GM12892 (cell line): Measurements from ENCODE around the gene DNPH1.

Experiments
- DNase-seq: peaks from one replicate; pipeline ENCODE4 v3.0.0; 2011; ENCODE audit not compliant: insufficient read length
- FAIRE-seq: peaks from 2 replicates; lab custom pipeline; 2011; peaks lifted over from hg19 to GRCh38; lab: Jason Lieb, UNC
- POLR2A ChIP-seq: IDR thresholded peaks from 2 replicates; pipeline ENCODE4 v1.6.1; 2011; ENCODE audit warnings: low read depth, low read length, control low read depth
- POLR2AphosphoS5 ChIP-seq: IDR thresholded peaks from 2 replicates; pipeline ENCODE4 v1.6.1; 2011; ENCODE audit warnings: low read depth, low read length, control low read depth
- TAF1 ChIP-seq: IDR thresholded peaks from 2 replicates; pipeline ENCODE4 v1.6.1; 2011; ENCODE audit warnings: low read depth, mild to moderate bottlenecking, control low read depth, low read length, borderline replicate concordance

The DNPH1 gene

GRCh38 chr6:43181942-43182860 lies 47.1 kb downstream of the DNPH1 start, which contains the start of gene CUL9:
TSS of gene CUL9 (plus strand) at chr6:43182196. CDS start at chr6:43184311, 2,115 bp downstream.
- FAIRE-seq (peak; percentile 98), DNase-seq (peak; percentile 94)
- TF ChIP-seq TAF1 (peak; percentile 38; the same call in 1 of the 2 replicates), POLR2A (peak; percentile 86), POLR2AphosphoS5 (peak; percentile 93)

GRCh38 chr6:43181621-43181941 lies 47.7 kb downstream of the DNPH1 start:
- TF ChIP-seq POLR2AphosphoS5 (no peak), POLR2A (no peak; the same call in 1 of the 2 replicates), TAF1 (no peak)
- no peak for FAIRE-seq
- no peak for DNase-seq

GRCh38 chr6:43180985-43181384 lies 48.3 kb downstream of the DNPH1 start:
- TF ChIP-seq TAF1 (no peak), POLR2A (peak; percentile 61; the same call in 1 of the 2 replicates), POLR2AphosphoS5 (peak; percentile 64)
- no peak for FAIRE-seq
- DNase-seq = no peak

- FAIRE-seq (no peak), DNase-seq (no peak)
- TF ChIP-seq POLR2A = peak; percentile 12; the same call in 1 of the 2 replicates
- TF ChIP-seq POLR2AphosphoS5 = no peak
Observed at GRCh38 chr6:43180058-43180457, 49.2 kb downstream of the DNPH1 start.

- no peak for DNase-seq
- TF ChIP-seq POLR2A (no peak), POLR2AphosphoS5 (no peak), TAF1 (no peak)
- FAIRE-seq = no peak
Observed at GRCh38 chr6:43178951-43179830, 50.1 kb downstream of the DNPH1 start.

GRCh38 chr6:43178150-43178549 lies 51.1 kb downstream of the DNPH1 start:
- no peak for FAIRE-seq
- TF ChIP-seq POLR2AphosphoS5 (no peak), TAF1 (no peak), POLR2A (no peak)
- no peak for DNase-seq

GRCh38 chr6:43176423-43176786 lies 52.9 kb downstream of the DNPH1 start:
- DNase-seq (no peak), FAIRE-seq (no peak)
- no peak for TF ChIP-seq TAF1
- TF ChIP-seq POLR2A = peak; percentile 40; the same call in 1 of the 2 replicates
- TF ChIP-seq POLR2AphosphoS5 = no peak

GRCh38 chr6:43175676-43176422 lies 53.4 kb downstream of the DNPH1 start:
- FAIRE-seq = no peak
- no peak for TF ChIP-seq TAF1
- no peak for TF ChIP-seq POLR2AphosphoS5
- no peak for TF ChIP-seq POLR2A
- DNase-seq = no peak
